SK-N-SH (cell line): ENCODE measurements around the gene HSPBAP1.

Experiments
- GABPA ChIP-seq: IDR thresholded peaks from 2 replicates; pipeline ENCODE4 v1.4.0; 2012; ENCODE audit warnings: low read depth, mild to moderate bottlenecking
- NRF1 ChIP-seq: IDR thresholded peaks from 2 replicates; pipeline ENCODE4 v1.6.1; 2012; ENCODE audit warnings: low read depth, mild to moderate bottlenecking, low read length
- POLR2AphosphoS5 ChIP-seq: IDR thresholded peaks from 2 replicates; pipeline ENCODE4 v1.6.1; 2012; ENCODE audit warnings: low read depth, low read length
- RCOR1 ChIP-seq: fragments of 150-350 bp; IDR thresholded peaks from 2 replicates; pipeline ENCODE4 v1.6.1; 2017; ENCODE audit warnings: antibody characterized with exemption, low read length
- REST ChIP-seq: IDR thresholded peaks from 2 replicates; pipeline ENCODE4 v1.6.1; 2012; ENCODE audit warnings: mild to moderate bottlenecking, low read depth, low read length, moderate library complexity
- SIN3A ChIP-seq: IDR thresholded peaks from 2 replicates; pipeline ENCODE4 v1.6.1; 2012; ENCODE audit warnings: low read depth, mild to moderate bottlenecking, low read length, moderate library complexity, borderline replicate concordance
- TCF12 ChIP-seq: IDR thresholded peaks from 2 replicates; pipeline ENCODE4 v1.4.0; 2012
- TEAD4 ChIP-seq: IDR thresholded peaks from 2 replicates; pipeline ENCODE4 v1.4.0; 2012; ENCODE audit warnings: mild to moderate bottlenecking, borderline replicate concordance; ENCODE audit not compliant: insufficient read depth
- TF ChIP-seq, protein P1 (sequence below): fragments of 150-350 bp; IDR thresholded peaks from 2 replicates; pipeline ENCODE4 v1.6.1; 2017; ENCODE audit warnings: antibody characterized with exemption, low read length, low read depth, borderline replicate concordance
- TF ChIP-seq, protein P2 (sequence below): fragments of 200-600 bp; sonication (generic); IDR thresholded peaks from 2 replicates; pipeline ENCODE4 v1.6.1; 2017; ENCODE audit warnings: antibody characterized with exemption, mild to moderate bottlenecking, moderate library complexity

DNA sequence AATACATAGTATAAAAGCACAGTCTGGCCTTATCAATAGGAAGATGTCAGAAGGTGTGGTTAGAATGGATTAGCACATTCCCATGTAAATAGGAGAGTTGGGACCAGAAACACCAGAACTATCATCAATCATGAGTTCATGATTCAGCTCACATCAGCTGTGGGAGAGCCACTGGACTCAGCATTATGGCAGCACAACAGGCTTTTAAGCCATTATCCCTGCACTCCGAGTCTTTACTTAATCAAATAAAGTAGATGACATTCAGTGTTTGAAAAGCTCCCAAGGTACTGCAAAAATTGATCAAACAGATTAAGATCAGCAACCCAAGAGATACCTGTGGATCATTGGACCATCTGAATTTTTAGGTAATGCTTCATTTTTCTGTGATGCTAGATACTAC lies 88.3 kb downstream of the HSPBAP1 start:
- TF ChIP-seq RCOR1 (no peak), TEAD4 (no peak), TCF12 (no peak), POLR2AphosphoS5 (no peak), GABPA (no peak), REST (no peak), NRF1 (no peak), SIN3A (no peak)
- TF ChIP-seq, protein P1, sequence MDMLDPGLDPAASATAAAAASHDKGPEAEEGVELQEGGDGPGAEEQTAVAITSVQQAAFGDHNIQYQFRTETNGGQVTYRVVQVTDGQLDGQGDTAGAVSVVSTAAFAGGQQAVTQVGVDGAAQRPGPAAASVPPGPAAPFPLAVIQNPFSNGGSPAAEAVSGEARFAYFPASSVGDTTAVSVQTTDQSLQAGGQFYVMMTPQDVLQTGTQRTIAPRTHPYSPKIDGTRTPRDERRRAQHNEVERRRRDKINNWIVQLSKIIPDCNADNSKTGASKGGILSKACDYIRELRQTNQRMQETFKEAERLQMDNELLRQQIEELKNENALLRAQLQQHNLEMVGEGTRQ, result no peak
- TF ChIP-seq, protein P2, sequence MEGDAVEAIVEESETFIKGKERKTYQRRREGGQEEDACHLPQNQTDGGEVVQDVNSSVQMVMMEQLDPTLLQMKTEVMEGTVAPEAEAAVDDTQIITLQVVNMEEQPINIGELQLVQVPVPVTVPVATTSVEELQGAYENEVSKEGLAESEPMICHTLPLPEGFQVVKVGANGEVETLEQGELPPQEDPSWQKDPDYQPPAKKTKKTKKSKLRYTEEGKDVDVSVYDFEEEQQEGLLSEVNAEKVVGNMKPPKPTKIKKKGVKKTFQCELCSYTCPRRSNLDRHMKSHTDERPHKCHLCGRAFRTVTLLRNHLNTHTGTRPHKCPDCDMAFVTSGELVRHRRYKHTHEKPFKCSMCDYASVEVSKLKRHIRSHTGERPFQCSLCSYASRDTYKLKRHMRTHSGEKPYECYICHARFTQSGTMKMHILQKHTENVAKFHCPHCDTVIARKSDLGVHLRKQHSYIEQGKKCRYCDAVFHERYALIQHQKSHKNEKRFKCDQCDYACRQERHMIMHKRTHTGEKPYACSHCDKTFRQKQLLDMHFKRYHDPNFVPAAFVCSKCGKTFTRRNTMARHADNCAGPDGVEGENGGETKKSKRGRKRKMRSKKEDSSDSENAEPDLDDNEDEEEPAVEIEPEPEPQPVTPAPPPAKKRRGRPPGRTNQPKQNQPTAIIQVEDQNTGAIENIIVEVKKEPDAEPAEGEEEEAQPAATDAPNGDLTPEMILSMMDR, result no peak
